Liver (tissue), 9 donors: ENCODE measurements around the gene RABGGTA. TPM values are rescaled to one million over a fixed set of nuclear protein-coding genes. Genes with fewer than 3 reads are reported as not detected.

Experiments used
- DNase-seq: peaks from one replicate; pipeline ENCODE4 v3.0.0-alpha.2; 2017; ENCODE audit warnings: low spot score
- H3K27ac ChIP-seq, 2 donors: one replicate each; pipeline ENCODE4 v1.7.0; 2013; ENCODE audit warnings: inconsistent platforms in 2 of 2, low read length in 2 of 2, control low read depth in 1 of 2, low read depth in 1 of 2, mild to moderate bottlenecking in 1 of 2
- H3K27me3 ChIP-seq, 4 donors: one replicate each; pipeline versions ENCODE4 v1.6.1 to v1.7.0; 2013; ENCODE audit warnings: low read length in 3 of 4, inconsistent platforms in 1 of 4, mild to moderate bottlenecking in 1 of 4, moderate library complexity in 1 of 4; ENCODE audit not compliant: control insufficient read depth in 4 of 4, insufficient read depth in 4 of 4
- H3K36me3 ChIP-seq, 4 donors: one replicate each; pipeline versions ENCODE4 v1.6.1 to v1.7.0; 2013; ENCODE audit warnings: low read length in 3 of 4, mild to moderate bottlenecking in 3 of 4, low read depth in 1 of 4, moderate library complexity in 1 of 4; ENCODE audit not compliant: control insufficient read depth in 4 of 4, insufficient read depth in 3 of 4
- H3K4me1 ChIP-seq, 4 donors: one replicate each; pipeline versions ENCODE4 v1.6.1 to v1.7.0; 2013; ENCODE audit warnings: low read length in 3 of 4, mild to moderate bottlenecking in 3 of 4, moderate library complexity in 1 of 4; ENCODE audit not compliant: control insufficient read depth in 4 of 4, insufficient read depth in 4 of 4
- H3K4me3 ChIP-seq, 3 donors: one replicate each; pipeline versions ENCODE4 v1.6.1 to v1.7.0; 2013; ENCODE audit warnings: low read length in 3 of 3, control low read depth in 1 of 3, low read depth in 1 of 3, mild to moderate bottlenecking in 1 of 3
- H3K9ac ChIP-seq, 2 donors: one replicate each; pipeline ENCODE4 v1.7.0; 2013; ENCODE audit warnings: low read length in 2 of 2, mild to moderate bottlenecking in 2 of 2, moderate library complexity in 2 of 2, control low read depth in 1 of 2, low read depth in 1 of 2
- H3K9me3 ChIP-seq, 4 donors: one replicate each; pipeline versions ENCODE4 v1.6.1 to v1.7.0; 2013; ENCODE audit warnings: low read length in 3 of 4; ENCODE audit not compliant: control insufficient read depth in 4 of 4
- ATF3 ChIP-seq: IDR thresholded peaks from 2 replicates; pipeline ENCODE4 v1.6.1; 2016; ENCODE audit warnings: antibody characterized with exemption
- CTCF ChIP-seq: fragments of 150-350 bp; IDR thresholded peaks from 2 replicates; pipeline ENCODE4 v1.5.1; 2017; ENCODE audit warnings: improper control_type of control experiment, low read depth, low read length; ENCODE audit not compliant: missing input control
- FOXA1 ChIP-seq: IDR thresholded peaks from 2 replicates; pipeline ENCODE4 v1.6.1; 2016; ENCODE audit warnings: antibody characterized with exemption
- FOXA2 ChIP-seq: IDR thresholded peaks from 2 replicates; pipeline ENCODE4 v1.6.1; 2016; ENCODE audit warnings: antibody characterized with exemption
- GABPA ChIP-seq, 2 donors: IDR thresholded peaks in 1 of 2; conservative IDR thresholded peaks in 1 of 2; 2 replicates each; pipeline ENCODE4 v1.6.1; 2016; ENCODE audit warnings: antibody characterized with exemption in 2 of 2, mild to moderate bottlenecking in 1 of 2, moderate library complexity in 1 of 2
- HNF4G ChIP-seq: IDR thresholded peaks from 2 replicates; pipeline ENCODE4 v1.6.1; 2016; ENCODE audit warnings: antibody characterized with exemption
- JUND ChIP-seq, 2 donors: IDR thresholded peaks; 2 replicates each; pipeline ENCODE4 v1.6.1; 2016; ENCODE audit warnings: antibody characterized with exemption in 2 of 2
- MAX ChIP-seq: IDR thresholded peaks from 2 replicates; pipeline ENCODE4 v1.6.1; 2016; ENCODE audit warnings: antibody characterized with exemption
- NR2F2 ChIP-seq: IDR thresholded peaks from 2 replicates; pipeline ENCODE4 v1.6.1; 2016; ENCODE audit warnings: antibody characterized with exemption
- REST ChIP-seq: IDR thresholded peaks from 2 replicates; pipeline ENCODE4 v1.6.1; 2016; ENCODE audit warnings: antibody characterized with exemption, mild to moderate bottlenecking
- RXRA ChIP-seq, 2 donors: IDR thresholded peaks; 2 replicates each; pipeline ENCODE4 v1.6.1; 2017 to 2018; ENCODE audit warnings: antibody characterized with exemption in 2 of 2, mild to moderate bottlenecking in 1 of 2
- TAF1 ChIP-seq: conservative IDR thresholded peaks from 2 replicates; pipeline ENCODE4 v1.6.1; 2016; ENCODE audit warnings: antibody characterized with exemption, mild to moderate bottlenecking
- YY1 ChIP-seq: IDR thresholded peaks from 2 replicates; pipeline ENCODE4 v1.6.1; 2016; ENCODE audit warnings: antibody characterized with exemption, mild to moderate bottlenecking
- ZBTB33 ChIP-seq: IDR thresholded peaks from 2 replicates; pipeline ENCODE4 v1.6.1; 2016; ENCODE audit warnings: antibody characterized with exemption
- WGBS: extraction: QIAGEN DNeasy Blood & Tissue Kit; methylation state at CpG from one replicate; pipeline ENCODE4 v1.1.7; 2013; 5-methylcytosine and 5-hydroxymethylcytosine counted together
- polyA plus RNA-seq, 2 donors: library from polyadenylated mRNA; stranded (reverse) in 1 of 2; unstranded in 1 of 2; fragments of 200-250 nt in 1 of 2; fragments of >200 nt in 1 of 2; fragmentation: Nextera tagmentation in 1 of 2; extraction: Ambion mirVana in 1 of 2; gene quantifications; one replicate each; pipeline versions ENCODE4 v1.2.1 to v1.2.3, GENCODE V29; 2013 to 2015
- total RNA-seq, 2 donors: library from RNA; depleted of rRNA; stranded (reverse); fragments of >200 nt; gene quantifications; one replicate each; pipeline ENCODE4 v1.2.3, GENCODE V29; 2014
- donor health status: healthy.
- donor health status: healthy.
- donor health status: healthy.
- donor health status: healthy.
- donor health status: healthy.

Gene RABGGTA
- total and polyA plus RNA-seq, 4 donors, result 7.5 to 19.7 (median 13.2) TPM

GRCh38 chr14:24236689-24237462 is 34.5 kb downstream of the RABGGTA start:
- Histone ChIP-seq H3K4me1 (peaks cover 8 to 45% (median 36%) of the 10 kb centered on the region in 4 donors), H3K9me3 (no peaks in the 10 kb centered on the region), H3K27ac (no peak overlapping the region), H3K9ac (no peak overlapping the region), H3K36me3 (peaks cover 10 to 57% (median 47%) of the 10 kb centered on the region in 4 donors), H3K4me3 (no peak overlapping the region), H3K27me3 (no peaks in the 10 kb centered on the region)
- no peak for TF ChIP-seq ZBTB33
- TF ChIP-seq MAX, result no peak
- no peak for TF ChIP-seq FOXA2
- no peak for TF ChIP-seq HNF4G
- no peak for TF ChIP-seq ATF3
- no peak for TF ChIP-seq GABPA (IDR thresholded peaks at IDR 0.05 in 1 of 2, conservative IDR thresholded peaks at IDR 0.05 in 1 of 2)
- no peak for TF ChIP-seq REST
- TF ChIP-seq JUND (IDR thresholded peaks at IDR 0.05), result no peak
- no peak for TF ChIP-seq RXRA (IDR thresholded peaks at IDR 0.05)
- TF ChIP-seq FOXA1, result no peak
- TF ChIP-seq NR2F2, result no peak
- no peak for TF ChIP-seq TAF1
- TF ChIP-seq YY1, result no peak
- no peak for DNase-seq
- 97% methylated on average over 6 of the region's 6 CpGs for WGBS

- H3K9me3 ChIP-seq, result no peaks in the 10 kb centered on the region
- TF ChIP-seq ATF3, result no peak
- no peak for TF ChIP-seq GABPA (IDR thresholded peaks at IDR 0.05 in 1 of 2, conservative IDR thresholded peaks at IDR 0.05 in 1 of 2)
- TF ChIP-seq FOXA1, result no peak
- TF ChIP-seq JUND (IDR thresholded peaks at IDR 0.05), result no peak
- TF ChIP-seq REST, result no peak
- TF ChIP-seq HNF4G, result no peak
- no peak for TF ChIP-seq CTCF
- no peak overlapping the region for H3K9ac ChIP-seq
- 94% methylated on average over 5 of the region's 5 CpGs for WGBS
- no peaks in the 10 kb centered on the region for H3K27me3 ChIP-seq
- no peak overlapping the region for H3K4me3 ChIP-seq
- H3K36me3 ChIP-seq, result peaks cover 10 to 57% (median 46%) of the 10 kb centered on the region in 4 donors
- no peak overlapping the region for H3K27ac ChIP-seq
- H3K4me1 ChIP-seq, result peaks cover 9 to 43% (median 36%) of the 10 kb centered on the region in 4 donors
- no peak for DNase-seq
Measured at GRCh38 chr14:24235804-24236688, 35.4 kb downstream of the RABGGTA start.
